B cell (primary cell): ENCODE results near the gene PTPRE.

Source experiments
- CTCF ChIP-seq: fragments of 200-600 bp; IDR thresholded peaks from one replicate; pipeline ENCODE4 v1.8.0; 2022; ENCODE audit warnings: antibody characterized with exemption, mild to moderate bottlenecking
- EZH2 ChIP-seq: IDR thresholded peaks from 2 replicates; pipeline ENCODE4 v1.6.1; 2012; ENCODE audit warnings: borderline replicate concordance, low read depth, mild to moderate bottlenecking, moderate library complexity, low read length; ENCODE audit not compliant: insufficient read depth, poor library complexity, severe bottlenecking

GRCh38 chr10:128091636-128092210 lies 184.8 kb downstream of the PTPRE start:
- no peak for TF ChIP-seq EZH2
- TF ChIP-seq CTCF = no peak
